Measurements from ENCODE around the gene FAM114A2. TPM values are rescaled to one million over a fixed set of nuclear protein-coding genes. Genes with fewer than 3 reads are reported as not detected.

The FAM114A2 gene
- total RNA-seq, 6 experiments from 2014 or later = 5.0 to 20.2 (median 15.5) TPM

- no peaks in the 10 kb centered on the region for H3K4me1 ChIP-seq
- 84% methylated on average over 4 of the region's 5 CpGs for WGBS (ENCODE audit: insufficient coverage, low coverage, low lambda C conversion rate, missing lambda C conversion rate)
- H3K4me3 ChIP-seq = no peak overlapping the region
- TF ChIP-seq CTCF (IDR thresholded peaks at IDR 0.05) = no peak
- no peak for TF ChIP-seq POLR2A (IDR thresholded peaks at IDR 0.05)
- no peak for DNase-seq
- no peaks in the 10 kb centered on the region for H3K27me3 ChIP-seq
- no peaks in the 10 kb centered on the region for H3K36me3 ChIP-seq
- no peak overlapping the region for H3K27ac ChIP-seq
- no peak for ATAC-seq
- H3K9me3 ChIP-seq = no peaks in the 10 kb centered on the region
- intact Hi-C loops (cut with DNase I) = loop anchor here in 1 of 2 donors (10.0 kb wide), 1 partner anchor 101 kb away; no protein-coding TSS in a partner anchor
Measured at GRCh38 chr5:154084062-154084639, 45.4 kb upstream of the FAM114A2 start.

DNA sequence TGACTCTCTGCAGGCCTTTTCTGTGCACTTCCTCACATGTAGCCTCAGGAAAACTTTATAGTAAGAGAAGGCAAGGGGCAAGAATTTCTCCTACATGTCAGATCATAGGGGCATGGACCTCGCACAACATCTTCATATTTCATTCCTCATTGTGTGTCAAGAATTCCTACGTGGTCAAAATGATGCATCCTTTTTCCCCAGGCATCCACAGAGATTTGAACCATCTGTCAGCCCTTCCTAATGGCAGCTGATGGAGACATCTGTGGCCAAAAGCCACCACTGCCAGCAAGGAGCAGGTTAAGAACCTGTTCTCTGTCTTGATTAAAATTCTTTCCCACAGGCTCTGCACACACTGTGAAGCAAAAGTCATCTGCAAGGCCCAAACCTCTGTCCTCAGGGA, 42.5 kb upstream of the FAM114A2 start:
- Histone ChIP-seq H3K27me3 (no peaks in the 10 kb centered on the region), H3K4me1 (peaks cover 0 to 27% (median 4%) of the 10 kb centered on the region in 4 donors), H3K36me3 (no peaks in the 10 kb centered on the region), H3K9me3 (no peaks in the 10 kb centered on the region), H3K27ac (no peak overlapping the region), H3K4me3 (no peak overlapping the region)
- WGBS (ENCODE audit: insufficient coverage, low coverage, low lambda C conversion rate, missing lambda C conversion rate) = 58% methylated on average over 2 of the region's 2 CpGs
- no peak for DNase-seq
- intact Hi-C loops (cut with DNase I) = loop anchor here in 1 of 2 donors (10.0 kb wide), 1 partner anchor 104 kb away; no protein-coding TSS in a partner anchor
- no peak for ATAC-seq
- TF ChIP-seq CTCF (IDR thresholded peaks at IDR 0.05) (no peak), POLR2A (IDR thresholded peaks at IDR 0.05) (no peak)

DNA sequence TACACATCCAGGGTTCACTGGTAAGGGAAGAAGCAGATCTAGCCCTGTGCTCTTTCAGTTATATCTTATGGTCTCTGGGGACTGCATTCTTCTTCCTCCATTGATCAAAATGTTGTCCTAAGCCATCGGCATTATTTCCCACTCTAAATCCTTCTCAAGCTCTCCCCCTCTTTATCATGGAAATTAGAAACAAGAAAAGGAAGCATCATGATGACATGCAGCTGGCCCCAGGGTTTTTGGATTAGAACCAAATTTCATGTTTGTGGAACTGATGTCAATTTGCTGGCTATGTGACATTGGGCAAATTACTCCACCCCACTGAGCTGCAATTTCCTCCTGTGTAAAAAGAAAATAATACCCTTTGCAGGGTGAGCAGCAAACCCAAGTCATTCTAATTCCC, 39.6 kb upstream of the FAM114A2 start:
- TF ChIP-seq CTCF (IDR thresholded peaks at IDR 0.05) = no peak
- TF ChIP-seq POLR2A (IDR thresholded peaks at IDR 0.05) = no peak
- intact Hi-C loops (cut with DNase I) = loop anchor here in 1 of 2 donors (10.0 kb wide), 1 partner anchor 327 kb away; no protein-coding TSS in a partner anchor
- no peak overlapping the region for H3K4me3 ChIP-seq
- no peaks in the 10 kb centered on the region for H3K36me3 ChIP-seq
- no peak for DNase-seq
- H3K4me1 ChIP-seq = peaks cover 0 to 29% (median 4%) of the 10 kb centered on the region in 4 donors
- H3K9me3 ChIP-seq = no peaks in the 10 kb centered on the region
- H3K27ac ChIP-seq = peak overlapping the region in 1 of 3 donors; percentile 10
- H3K27me3 ChIP-seq = no peaks in the 10 kb centered on the region
- 21% methylated on average over 1 of the region's 1 CpG for WGBS (ENCODE audit: insufficient coverage, low coverage, low lambda C conversion rate, missing lambda C conversion rate)
- peak; percentile 53 to 83 (median 72) for ATAC-seq

DNA sequence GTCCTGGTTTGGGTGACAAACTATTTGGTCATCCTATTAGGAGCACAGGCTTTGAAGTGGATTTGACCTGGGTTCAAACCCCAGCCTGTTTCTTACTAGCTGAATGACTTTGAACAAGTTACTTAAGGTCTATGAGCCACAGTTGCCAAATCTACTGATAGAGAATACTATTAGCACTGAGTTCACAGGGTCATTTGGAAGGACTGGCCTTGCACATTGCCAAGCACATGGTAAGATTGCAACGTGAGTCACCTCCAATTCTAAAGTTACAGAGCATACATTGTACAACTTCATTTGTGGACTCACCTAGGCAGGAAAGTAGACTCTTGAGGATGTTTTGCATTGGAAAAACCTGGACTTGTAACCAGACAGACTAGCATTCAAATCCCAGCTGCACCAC, 39.0 kb upstream of the FAM114A2 start:
- no peaks in the 10 kb centered on the region for H3K27me3 ChIP-seq
- WGBS (ENCODE audit: insufficient coverage, low coverage, low lambda C conversion rate, missing lambda C conversion rate) = 30% methylated on average over 1 of the region's 1 CpG
- ATAC-seq = peak; percentile 91 to 96 (median 94)
- no peaks in the 10 kb centered on the region for H3K36me3 ChIP-seq
- TF ChIP-seq CTCF (IDR thresholded peaks at IDR 0.05) (no peak), POLR2A (IDR thresholded peaks at IDR 0.05) (no peak)
- H3K4me1 ChIP-seq = peaks cover 0 to 29% (median 4%) of the 10 kb centered on the region in 4 donors
- peak overlapping the region in 1 of 3 donors; percentile 10 for H3K27ac ChIP-seq
- no peak overlapping the region for H3K4me3 ChIP-seq
- peak in 1 of 3 donors; percentile 74 for DNase-seq
- intact Hi-C loops (cut with DNase I) = loop anchor here in 1 of 2 donors (10.0 kb wide), 1 partner anchor 327 kb away; no protein-coding TSS in a partner anchor
- H3K9me3 ChIP-seq = no peaks in the 10 kb centered on the region

Measured in right lobe of liver (tissue), 6 donors.